HEK293 (cell line): Measurements from ENCODE around the gene VPS9D1.

Source experiments
- ZNF24 ChIP-seq: fragments of 450-650 bp; formaldehyde crosslinking; IDR thresholded peaks from 2 replicates; pipeline ENCODE4 v1.5.1; 2016; ENCODE audit warnings: missing biosample characterization, missing genetic modification characterization
- ZNF549 ChIP-seq: fragments of 450-650 bp; IDR thresholded peaks from 2 replicates; pipeline ENCODE4 v1.5.1; 2018; ENCODE audit warnings: missing biosample characterization, missing genetic modification characterization, mild to moderate bottlenecking, inconsistent platforms, moderate library complexity

DNA sequence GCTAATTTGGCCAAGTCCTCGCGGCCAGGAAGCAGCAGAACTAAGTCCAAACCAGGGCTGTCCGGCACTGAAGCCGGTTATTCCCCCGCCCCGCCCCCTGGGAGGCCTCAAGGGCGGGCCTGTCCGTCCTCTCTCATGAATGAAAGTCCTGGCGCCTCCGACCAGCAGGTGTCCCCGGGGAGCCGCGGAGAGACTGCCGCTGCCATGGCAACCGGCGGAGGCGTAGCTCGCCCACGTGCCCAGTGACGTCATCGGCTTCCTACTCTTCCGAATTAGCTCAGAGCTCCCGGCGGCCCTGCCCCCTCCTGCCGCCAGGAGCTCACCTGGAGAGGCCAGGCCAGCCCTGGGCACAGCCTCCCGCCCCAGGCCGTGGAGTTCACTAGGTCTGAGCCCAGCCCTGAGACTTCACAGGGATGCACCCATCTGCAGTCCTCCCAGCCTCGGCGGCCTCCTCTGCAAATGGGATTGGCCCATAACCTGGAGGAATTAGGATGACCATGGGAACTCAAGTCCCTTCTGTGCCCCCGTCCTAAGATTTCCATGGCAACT is 20.5 kb downstream of the VPS9D1 start:
- TF ChIP-seq ZNF24 (no peak), ZNF549 (tag by site-specific recombination) (no peak)
